Fibroblast of lung (primary cell): ENCODE data around the gene RPS14. TPM values are rescaled to one million over a fixed set of nuclear protein-coding genes. Genes with fewer than 3 reads are reported as not detected.
"Not testable (repeated sequence)": the region's sequence is repeated elsewhere in the genome, so short reads cannot be mapped to it uniquely, and the experiment has no call there.

Experiments used
- DNase-seq, 2 donors: peaks; one replicate each; pipeline versions ENCODE4 v3.0.0 to v3.0.0-alpha.2; 2010; ENCODE audit warnings: low read depth in 2 of 2
- H2AFZ ChIP-seq: 2 replicates; pipeline ENCODE4 v1.5.1; 2012; ENCODE audit warnings: low read length, control low read depth, inconsistent platforms
- H3K27ac ChIP-seq: 2 replicates; pipeline ENCODE4 v1.5.1; 2011; ENCODE audit warnings: low read length, control low read depth; ENCODE audit not compliant: insufficient read depth
- H3K27me3 ChIP-seq: 2 replicates; pipeline ENCODE4 v1.5.1; 2011; ENCODE audit warnings: mild to moderate bottlenecking, low read length; ENCODE audit not compliant: control insufficient read depth, insufficient read depth
- H3K36me3 ChIP-seq: 2 replicates; pipeline ENCODE4 v1.5.1; 2011; ENCODE audit warnings: low read length; ENCODE audit not compliant: control insufficient read depth, insufficient read depth
- H3K4me1 ChIP-seq: 2 replicates; pipeline ENCODE4 v1.5.1; 2011; ENCODE audit warnings: low read length; ENCODE audit not compliant: control insufficient read depth, insufficient read depth; ENCODE audit errors: extremely low read depth
- H3K4me2 ChIP-seq: 2 replicates; pipeline ENCODE4 v1.5.1; 2011; ENCODE audit warnings: low read length, control low read depth; ENCODE audit not compliant: insufficient read depth; ENCODE audit errors: extremely low read depth
- H3K4me3 ChIP-seq, 4 experiments: fragments of 200-600 bp in 1 of 4; sonication (generic) in 1 of 4; replicated peaks in 1 of 4; 2 replicates each; pipeline ENCODE4 v1.5.1; 2011 to 2016; ENCODE audit warnings: low read length in 4 of 4, low read depth in 3 of 4, mild to moderate bottlenecking in 3 of 4, control low read depth in 2 of 4, inconsistent platforms in 1 of 4, mixed read lengths in 1 of 4; ENCODE audit not compliant: insufficient read depth in 1 of 4; ENCODE audit errors: control extremely low read depth in 1 of 4
- H3K79me2 ChIP-seq: 2 replicates; pipeline ENCODE4 v1.5.1; 2012; ENCODE audit warnings: mild to moderate bottlenecking, low read length, inconsistent platforms; ENCODE audit not compliant: control insufficient read depth, insufficient read depth
- H3K9ac ChIP-seq: 2 replicates; pipeline ENCODE4 v1.5.1; 2011; ENCODE audit warnings: mild to moderate bottlenecking, low read length, control low read depth; ENCODE audit not compliant: insufficient read depth
- H3K9me3 ChIP-seq: 2 replicates; pipeline ENCODE4 v1.5.1; 2012; ENCODE audit warnings: low read depth, low read length; ENCODE audit not compliant: control insufficient read depth, insufficient read depth
- H4K20me1 ChIP-seq: 2 replicates; pipeline ENCODE4 v1.5.1; 2011; ENCODE audit warnings: low read length; ENCODE audit not compliant: control insufficient read depth, insufficient read depth; ENCODE audit errors: extremely low read depth
- EZH2 ChIP-seq: IDR thresholded peaks from 2 replicates; pipeline ENCODE4 v1.5.1; 2012; ENCODE audit warnings: low read length, control low read depth, mild to moderate bottlenecking; ENCODE audit errors: missing control alignments
- polyA plus RNA-seq, 2 donors: library from polyadenylated mRNA; depleted of rRNA in 1 of 2; stranded (reverse) in 1 of 2; unstranded in 1 of 2; fragments of >200 nt; gene quantifications; 2 replicates each; pipeline ENCODE4 v1.2.1, GENCODE V29; 2011 to 2012; ENCODE audit warnings: missing spikeins in 1 of 2
- total RNA-seq: library from RNA; depleted of rRNA; stranded (reverse); fragments of >200 nt; gene quantifications from 2 replicates; pipeline ENCODE4 v1.2.1, GENCODE V29; 2014
- TF ChIP-seq, protein P1 (sequence below), 2 donors: IDR thresholded peaks in 1 of 2; conservative IDR thresholded peaks in 1 of 2; 1 replicate in 1 of 2; 2 replicates in 1 of 2; pipeline ENCODE4 v1.5.1; 2011 to 2012; ENCODE audit warnings: low read length in 2 of 2, control low read depth in 1 of 2, inconsistent platforms in 1 of 2, low read depth in 1 of 2, mild to moderate bottlenecking in 1 of 2

Gene RPS14
- total and polyA plus RNA-seq, 2 donors (not counting 1 experiment from before 2014, with no cell fraction given), result 1,962 to 5,623 TPM

DNA sequence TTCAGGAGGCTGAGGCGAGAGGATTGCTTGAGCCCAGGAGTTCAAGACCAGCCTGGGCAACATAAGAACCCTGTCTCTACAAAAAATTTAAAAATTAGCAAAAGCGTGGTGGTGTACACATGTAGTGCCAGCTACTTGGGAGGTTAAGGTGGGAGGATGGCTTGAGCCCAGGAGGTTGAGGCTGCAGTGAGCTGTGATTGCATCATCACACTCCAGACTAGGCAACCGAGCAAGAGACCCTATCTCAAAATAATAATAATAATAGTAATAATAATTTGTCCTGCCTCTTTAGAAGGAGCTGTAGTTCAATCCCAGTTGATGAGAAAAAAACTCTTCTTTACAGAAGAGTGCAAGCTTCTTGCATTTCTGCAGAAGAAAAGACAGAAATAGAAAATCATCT lies 26.8 kb downstream of the RPS14 start:
- Histone ChIP-seq H3K9ac (no peak overlapping the region), H3K27ac (no peak overlapping the region)

DNA sequence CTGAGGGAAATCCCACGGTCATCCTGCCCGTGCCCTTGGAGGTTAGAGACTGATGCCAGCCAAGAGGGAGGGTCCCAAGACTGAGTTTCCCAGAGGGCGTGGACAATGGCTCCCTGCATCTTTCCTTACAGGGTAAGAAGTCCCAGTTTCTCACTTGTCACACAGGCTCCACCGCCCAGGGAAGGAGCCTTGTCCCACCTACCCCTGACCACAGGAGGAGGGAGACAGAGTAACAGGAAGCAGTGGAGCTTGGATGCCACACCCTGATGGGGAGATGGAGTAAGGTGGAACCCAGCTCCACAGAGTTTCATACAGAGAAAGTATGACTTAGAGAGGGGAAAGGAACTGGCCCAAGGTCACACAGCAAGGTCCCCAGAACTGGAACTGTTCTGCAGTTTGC lies 27.5 kb downstream of the RPS14 start:
- no peaks in the 10 kb centered on the region for H3K27me3 ChIP-seq
- H3K9me3 ChIP-seq, result no peaks in the 10 kb centered on the region
- H3K4me3 ChIP-seq, result no peak overlapping the region
- no peaks in the 10 kb centered on the region for H3K79me2 ChIP-seq
- TF ChIP-seq EZH2, result no peak
- TF ChIP-seq, protein P1, sequence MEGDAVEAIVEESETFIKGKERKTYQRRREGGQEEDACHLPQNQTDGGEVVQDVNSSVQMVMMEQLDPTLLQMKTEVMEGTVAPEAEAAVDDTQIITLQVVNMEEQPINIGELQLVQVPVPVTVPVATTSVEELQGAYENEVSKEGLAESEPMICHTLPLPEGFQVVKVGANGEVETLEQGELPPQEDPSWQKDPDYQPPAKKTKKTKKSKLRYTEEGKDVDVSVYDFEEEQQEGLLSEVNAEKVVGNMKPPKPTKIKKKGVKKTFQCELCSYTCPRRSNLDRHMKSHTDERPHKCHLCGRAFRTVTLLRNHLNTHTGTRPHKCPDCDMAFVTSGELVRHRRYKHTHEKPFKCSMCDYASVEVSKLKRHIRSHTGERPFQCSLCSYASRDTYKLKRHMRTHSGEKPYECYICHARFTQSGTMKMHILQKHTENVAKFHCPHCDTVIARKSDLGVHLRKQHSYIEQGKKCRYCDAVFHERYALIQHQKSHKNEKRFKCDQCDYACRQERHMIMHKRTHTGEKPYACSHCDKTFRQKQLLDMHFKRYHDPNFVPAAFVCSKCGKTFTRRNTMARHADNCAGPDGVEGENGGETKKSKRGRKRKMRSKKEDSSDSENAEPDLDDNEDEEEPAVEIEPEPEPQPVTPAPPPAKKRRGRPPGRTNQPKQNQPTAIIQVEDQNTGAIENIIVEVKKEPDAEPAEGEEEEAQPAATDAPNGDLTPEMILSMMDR (conservative IDR thresholded peaks at IDR 0.05 in 1 of 2, IDR thresholded peaks at IDR 0.05 in 1 of 2; ENCODE audit: low read depth in 1 of 2, low read length in 2 of 2), result no peak
- no peak overlapping the region for H3K9ac ChIP-seq
- no peak overlapping the region for H3K4me2 ChIP-seq
- no peaks in the 10 kb centered on the region for H3K36me3 ChIP-seq
- no peaks in the 10 kb centered on the region for H4K20me1 ChIP-seq
- DNase-seq, result no peak
- no peak overlapping the region for H2AFZ ChIP-seq
- no peak overlapping the region for H3K27ac ChIP-seq
- H3K4me1 ChIP-seq, result no peaks in the 10 kb centered on the region

More for the DNA sequence above, 26.8 kb downstream of the RPS14 start:
- no peak for DNase-seq
- Histone ChIP-seq H3K36me3 (no peaks in the 10 kb centered on the region), H2AFZ (no peak overlapping the region), H4K20me1 (no peaks in the 10 kb centered on the region), H3K9me3 (no peaks in the 10 kb centered on the region), H3K4me3 (no peak overlapping the region), H3K4me1 (no peaks in the 10 kb centered on the region), H3K27me3 (no peaks in the 10 kb centered on the region), H3K4me2 (no peak overlapping the region), H3K79me2 (no peaks in the 10 kb centered on the region)
- TF ChIP-seq EZH2, result no peak
- TF ChIP-seq, protein P1 (conservative IDR thresholded peaks at IDR 0.05 in 1 of 2, IDR thresholded peaks at IDR 0.05 in 1 of 2; ENCODE audit: low read depth in 1 of 2, low read length in 2 of 2), result no peak

DNA sequence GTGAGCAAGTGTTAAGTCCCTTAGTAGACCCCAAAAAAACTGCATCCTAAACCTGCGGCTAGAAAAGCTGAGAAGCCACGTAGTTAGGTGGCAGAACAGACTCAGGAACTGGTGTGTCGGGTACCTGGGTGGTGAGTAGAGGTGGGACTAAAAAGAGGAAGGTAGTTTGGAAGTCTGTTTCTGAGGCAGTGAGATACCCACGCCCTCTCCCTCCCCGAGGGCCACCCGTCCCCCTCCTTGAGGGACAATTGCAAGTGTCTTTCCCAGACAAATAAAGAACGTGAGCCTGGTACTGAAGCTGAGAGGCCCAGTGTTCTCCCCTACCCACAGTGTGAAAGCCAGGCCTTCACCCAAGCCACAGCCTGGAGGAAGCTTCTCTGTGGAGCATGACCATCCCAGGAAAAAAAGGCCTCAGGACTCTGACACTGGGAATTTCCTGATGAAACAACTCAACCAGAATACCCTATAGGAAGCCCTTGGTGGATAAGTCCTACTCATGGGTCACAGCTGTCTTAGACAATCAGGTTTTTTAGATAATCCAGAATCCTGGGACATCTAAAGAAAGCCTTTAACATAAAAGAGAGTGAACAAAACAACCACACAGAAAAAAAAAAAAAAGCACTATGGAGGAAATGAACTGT lies 29.8 kb downstream of the RPS14 start:
- no peak overlapping the region for H2AFZ ChIP-seq
- H4K20me1 ChIP-seq, result no peaks in the 10 kb centered on the region
- no peak overlapping the region for H3K9ac ChIP-seq
- H3K27ac ChIP-seq, result no peak overlapping the region
- no peaks in the 10 kb centered on the region for H3K27me3 ChIP-seq
- no peak overlapping the region for H3K4me2 ChIP-seq
- no peak for DNase-seq
- H3K79me2 ChIP-seq, result no peaks in the 10 kb centered on the region
- H3K36me3 ChIP-seq, result no peaks in the 10 kb centered on the region
- H3K4me1 ChIP-seq, result no peaks in the 10 kb centered on the region
- no peak overlapping the region for H3K4me3 ChIP-seq
- no peaks in the 10 kb centered on the region for H3K9me3 ChIP-seq
- TF ChIP-seq, protein P1 (conservative IDR thresholded peaks at IDR 0.05 in 1 of 2, IDR thresholded peaks at IDR 0.05 in 1 of 2; ENCODE audit: low read depth in 1 of 2, low read length in 2 of 2), result no peak
- no peak for TF ChIP-seq EZH2

DNA sequence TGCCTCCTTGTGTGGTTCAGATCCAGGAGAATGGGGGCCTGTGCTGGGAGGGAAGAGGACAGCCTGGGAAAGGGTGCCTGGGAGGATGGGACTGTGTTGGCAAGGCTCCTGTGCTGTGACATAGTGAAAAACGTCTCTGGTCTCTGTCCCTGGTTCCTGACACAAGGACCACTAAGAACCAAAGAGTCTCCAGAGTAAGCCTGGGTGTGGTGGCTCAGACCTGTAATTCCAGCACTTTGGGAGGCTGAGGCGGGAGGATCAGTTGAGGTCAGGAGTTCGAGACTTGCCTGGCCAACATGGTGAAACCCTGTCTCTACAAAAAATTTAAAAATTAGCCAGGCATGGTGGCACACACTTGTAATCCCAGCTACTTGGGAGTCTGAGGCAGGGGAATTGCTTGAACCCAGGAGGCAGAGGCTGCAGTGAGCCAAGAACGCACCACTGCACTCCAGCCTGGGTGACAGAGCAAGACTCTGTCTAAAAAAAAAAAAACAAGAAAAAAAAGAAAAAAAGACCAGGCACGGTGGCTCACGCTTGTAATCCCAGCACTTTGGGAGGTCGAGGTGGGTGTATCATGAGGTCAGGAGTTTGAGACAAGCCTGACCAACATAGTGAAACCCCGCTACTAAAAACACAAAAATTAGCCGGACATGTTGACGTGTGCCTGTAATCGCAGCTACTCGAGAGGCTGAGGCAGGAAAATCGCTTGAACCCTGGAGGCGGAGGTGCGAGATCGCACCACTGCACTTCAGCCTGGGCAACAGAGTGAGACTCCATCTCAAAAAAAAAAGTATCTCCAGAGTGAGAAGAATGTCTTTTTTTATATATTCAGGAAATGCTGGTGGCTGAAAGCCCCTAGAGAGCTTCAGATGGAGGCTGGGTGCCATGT lies 35.4 kb downstream of the RPS14 start:
- H3K79me2 ChIP-seq, DNase-seq, H4K20me1 ChIP-seq: not testable (repeated sequence)

More for the DNA sequence above, 35.4 kb downstream of the RPS14 start:
- H3K9ac ChIP-seq, H3K4me1 ChIP-seq, H3K27me3 ChIP-seq, H3K36me3 ChIP-seq, H3K4me2 ChIP-seq, H3K27ac ChIP-seq, H2AFZ ChIP-seq, H3K9me3 ChIP-seq, H3K4me3 ChIP-seq: not testable (repeated sequence)
